K562 (cell line): Measurements from ENCODE around the gene CDC23. TPM values are rescaled to one million over a fixed set of nuclear protein-coding genes. Genes with fewer than 3 reads are reported as not detected.
A peak's percentile ranks its signal among the peaks of the same experiment; 100 is the strongest.

Source experiments
- AFF4 ChIP-seq: sonication (generic); formaldehyde crosslinking; IDR thresholded peaks from 2 replicates; pipeline ENCODE4 v1.8.0; 2023; ENCODE audit warnings: mild to moderate bottlenecking, missing genetic modification reagents
- ARNT ChIP-seq, 2 experiments: fragments of 450-650 bp; IDR thresholded peaks; 2 replicates each; pipeline ENCODE4 v1.6.1; 2016; ENCODE audit warnings: mild to moderate bottlenecking in 1 of 2
- CREM ChIP-seq: IDR thresholded peaks from 2 replicates; pipeline ENCODE4 v1.6.1; 2014; ENCODE audit warnings: antibody characterized with exemption, low read depth
- ETS2 ChIP-seq: IDR thresholded peaks from 2 replicates; pipeline ENCODE4 v1.6.1; 2016; ENCODE audit warnings: borderline replicate concordance, missing genetic modification characterization, mild to moderate bottlenecking, moderate library complexity, missing compliant biosample characterization; ENCODE audit not compliant: poor library complexity, severe bottlenecking
- FOXK1 ChIP-seq: sonication (generic); formaldehyde crosslinking; IDR thresholded peaks from 2 replicates; pipeline ENCODE4 v1.8.0; 2022; ENCODE audit warnings: missing genetic modification reagents, mild to moderate bottlenecking, borderline replicate concordance
- HNRNPLL ChIP-seq: fragments of 200-400 bp; formaldehyde crosslinking; IDR thresholded peaks from 2 replicates; pipeline ENCODE4 v1.6.1; 2017; ENCODE audit warnings: low read length, low read depth, mild to moderate bottlenecking; ENCODE audit not compliant: poor library complexity, severe bottlenecking
- JUN ChIP-seq, 2 experiments: sonication (generic) in 1 of 2; formaldehyde crosslinking in 1 of 2; IDR thresholded peaks; 2 replicates each; pipeline versions ENCODE4 v1.6.1 to v1.8.0; 2012 to 2022; ENCODE audit warnings: borderline replicate concordance in 2 of 2, mild to moderate bottlenecking in 2 of 2, improper control_type of control experiment in 1 of 2, low read depth in 1 of 2, low read length in 1 of 2, missing genetic modification reagents in 1 of 2
- PTBP1 ChIP-seq: fragments of 200-400 bp; formaldehyde crosslinking; IDR thresholded peaks from 2 replicates; pipeline ENCODE4 v1.6.1; 2017; ENCODE audit warnings: low read depth, low read length
- PURB ChIP-seq: sonication (generic); formaldehyde crosslinking; IDR thresholded peaks from 2 replicates; pipeline ENCODE4 v1.9.0; 2021; ENCODE audit warnings: low read depth, mild to moderate bottlenecking, missing genetic modification reagents
- SMARCE1 ChIP-seq: fragments of 450-650 bp; IDR thresholded peaks from 2 replicates; pipeline ENCODE4 v1.7.1; 2016; ENCODE audit warnings: mild to moderate bottlenecking
- TFAP4 ChIP-seq: sonication (generic); formaldehyde crosslinking; IDR thresholded peaks from 2 replicates; pipeline ENCODE4 v1.8.0; 2022; ENCODE audit warnings: missing genetic modification reagents, mild to moderate bottlenecking, moderate library complexity, borderline replicate concordance
- ZNF3 ChIP-seq: fragments of 250-450 bp; sonication (Bioruptor Pico); IDR thresholded peaks from 2 replicates; pipeline ENCODE4 v1.5.0; 2021; ENCODE audit warnings: mild to moderate bottlenecking, moderate library complexity
- ZNF586 ChIP-seq: fragments of 450-650 bp; formaldehyde crosslinking; conservative IDR thresholded peaks from 2 replicates; pipeline ENCODE4 v1.4.0; 2020; ENCODE audit warnings: mild to moderate bottlenecking, moderate library complexity
- polyA plus RNA-seq, 8 experiments: library from polyadenylated mRNA; depleted of rRNA in 4 of 8; stranded (reverse) in 5 of 8; unstranded in 3 of 8; fragments of >200 nt; fragmentation: Nextera tagmentation in 2 of 8; fragmentation: Illumina TruSeq in 1 of 8; extraction: Ambion mirVana in 2 of 8; extraction: Trizol in 1 of 8; gene quantifications; 2 replicates each; pipeline versions ENCODE4 v1.2.1 to v1.2.3, GENCODE V29; 2011 to 2014; ENCODE audit warnings: inconsistent platforms in 1 of 8, missing spikeins in 1 of 8
- total RNA-seq, 7 experiments: library from RNA; depleted of rRNA in 6 of 7; stranded (reverse); fragments of >200 nt in 6 of 7; fragmentation: Illumina TruSeq in 2 of 7; extraction: Trizol in 2 of 7; gene quantifications; 2 replicates each; pipeline versions ENCODE4 v1.2.1 to v1.2.3, GENCODE V29; 2011 to 2021; ENCODE audit warnings: low replicate concordance in 1 of 7
- TF ChIP-seq, protein P1 (sequence below): IDR thresholded peaks from 2 replicates; pipeline ENCODE4 v1.6.1; 2014; ENCODE audit warnings: antibody characterized with exemption
- TF ChIP-seq, protein P2 (sequence below): fragments of 250-450 bp; sonication (Bioruptor Pico); IDR thresholded peaks from 2 replicates; pipeline ENCODE4 v1.5.0; 2021; ENCODE audit warnings: mild to moderate bottlenecking, moderate library complexity

The CDC23 gene
- total and polyA plus RNA-seq, 9 of the 15 experiments (the other 6 are each of a cell fraction or from before 2014, with no cell fraction given) = 34.5 to 157 (median 65.5) TPM

- TF ChIP-seq HNRNPLL (no peak), JUN (IDR thresholded peaks at IDR 0.05; ENCODE audit: borderline replicate concordance, low read depth, low read length) (no peak), JUN (CRISPR knock-in tag; IDR thresholded peaks at IDR 0.05; ENCODE audit: borderline replicate concordance) (no peak), PURB (no peak), AFF4 (CRISPR knock-in tag) (no peak), PTBP1 (no peak), CREM (peak; percentile 36; the same call in 1 of the 2 replicates), ZNF3 (CRISPR knock-in tag) (no peak), ZNF586 (CRISPR knock-in tag) (no peak), SMARCE1 (no peak), FOXK1 (CRISPR knock-in tag) (no peak; the same call in 1 of the 2 replicates), ARNT (IDR thresholded peaks at IDR 0.05) (no peak), TFAP4 (CRISPR knock-in tag) (no peak), ETS2 (tag) (no peak)
- TF ChIP-seq, protein P1, sequence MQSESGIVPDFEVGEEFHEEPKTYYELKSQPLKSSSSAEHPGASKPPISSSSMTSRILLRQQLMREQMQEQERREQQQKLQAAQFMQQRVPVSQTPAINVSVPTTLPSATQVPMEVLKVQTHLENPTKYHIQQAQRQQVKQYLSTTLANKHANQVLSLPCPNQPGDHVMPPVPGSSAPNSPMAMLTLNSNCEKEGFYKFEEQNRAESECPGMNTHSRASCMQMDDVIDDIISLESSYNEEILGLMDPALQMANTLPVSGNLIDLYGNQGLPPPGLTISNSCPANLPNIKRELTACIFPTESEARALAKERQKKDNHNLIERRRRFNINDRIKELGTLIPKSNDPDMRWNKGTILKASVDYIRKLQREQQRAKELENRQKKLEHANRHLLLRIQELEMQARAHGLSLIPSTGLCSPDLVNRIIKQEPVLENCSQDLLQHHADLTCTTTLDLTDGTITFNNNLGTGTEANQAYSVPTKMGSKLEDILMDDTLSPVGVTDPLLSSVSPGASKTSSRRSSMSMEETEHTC = no peak
- TF ChIP-seq, protein P2, sequence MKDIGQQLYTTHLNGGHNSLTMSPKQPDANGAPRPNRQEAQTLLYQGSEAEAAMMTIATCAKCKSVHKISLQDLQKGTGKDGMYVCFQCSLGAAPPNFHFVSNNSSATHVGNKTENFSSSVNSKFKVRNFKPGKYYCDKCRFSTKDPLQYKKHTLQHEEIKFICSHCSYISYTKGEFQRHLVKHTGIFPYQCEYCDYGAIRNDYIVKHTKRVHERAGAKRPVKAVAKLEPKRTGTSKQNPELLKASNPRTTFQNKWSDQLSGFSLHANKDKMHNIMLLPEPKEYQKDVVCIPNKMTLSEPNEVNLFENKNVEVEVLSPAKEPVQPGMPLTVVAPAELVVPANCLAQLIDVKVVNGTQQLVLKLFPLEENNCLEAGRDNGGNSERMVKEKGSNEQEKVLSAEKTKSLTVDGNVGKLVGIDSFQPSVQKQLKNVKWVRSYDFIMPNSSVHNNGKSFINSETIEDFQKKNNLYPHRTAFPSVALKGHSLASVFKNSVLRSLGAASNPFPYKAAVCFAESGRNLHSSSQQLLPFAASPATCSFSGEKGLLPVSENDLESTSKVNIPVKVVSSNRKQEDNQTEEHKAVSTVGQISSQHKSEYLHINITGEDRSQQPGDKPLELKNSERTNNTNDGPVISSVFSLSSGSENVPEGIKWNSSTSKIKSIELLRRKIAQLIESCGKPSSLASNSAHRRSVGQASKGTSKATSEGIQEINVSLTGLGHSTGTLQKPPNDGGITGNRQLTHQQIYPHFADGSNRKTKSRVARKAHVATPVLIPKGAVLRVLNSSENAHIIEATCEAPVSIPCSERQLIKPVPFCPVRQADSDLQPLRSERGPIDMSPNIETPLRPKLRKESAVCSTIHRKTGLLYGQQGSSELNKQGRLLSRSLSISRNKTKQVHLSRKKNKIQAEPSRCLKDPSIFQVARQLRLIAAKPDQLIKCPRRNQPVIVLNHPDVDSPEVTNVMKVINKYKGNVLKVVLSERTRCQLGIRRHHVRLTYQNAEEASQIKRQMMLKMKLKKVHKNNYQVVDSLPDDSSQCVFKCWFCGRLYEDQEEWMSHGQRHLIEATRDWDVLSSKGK = no peak
Measured at GRCh38 chr5:138179277-138179857, 33.8 kb downstream of the CDC23 start (continued).
